Stimulated activated CD8-positive, alpha-beta memory T cell treated with anti-CD3 and anti-CD28 coated beads, Interleukin-7, amount 100 ng/mL, for 48 hours (primary cell): ENCODE data around the gene PSMG1.
A peak's percentile ranks its signal among the peaks of the same experiment; 100 is the strongest.
"Not testable (repeated sequence)": the region's sequence is repeated elsewhere in the genome, so short reads cannot be mapped to it uniquely, and the experiment has no call there.

Source experiments
- DNase-seq, 2 donors: peaks; one replicate each; pipeline ENCODE4 v3.0.0-alpha.2; 2020; ENCODE audit warnings: low read depth in 1 of 2; ENCODE audit errors: extremely low read depth in 1 of 2

The PSMG1 gene

GRCh38 chr21:39183272-39184049, at the start of gene PSMG1:
Gene PSMG1 (minus strand): TSS chr21:39183451. CDS start chr21:39183385, 66 bp downstream.
- DNase-seq = peak; percentile 87 to 93

- DNase-seq = no peak
These were observed 49.6 kb upstream of the PSMG1 start for GRCh38 chr21:39232861-39233291.

DNA sequence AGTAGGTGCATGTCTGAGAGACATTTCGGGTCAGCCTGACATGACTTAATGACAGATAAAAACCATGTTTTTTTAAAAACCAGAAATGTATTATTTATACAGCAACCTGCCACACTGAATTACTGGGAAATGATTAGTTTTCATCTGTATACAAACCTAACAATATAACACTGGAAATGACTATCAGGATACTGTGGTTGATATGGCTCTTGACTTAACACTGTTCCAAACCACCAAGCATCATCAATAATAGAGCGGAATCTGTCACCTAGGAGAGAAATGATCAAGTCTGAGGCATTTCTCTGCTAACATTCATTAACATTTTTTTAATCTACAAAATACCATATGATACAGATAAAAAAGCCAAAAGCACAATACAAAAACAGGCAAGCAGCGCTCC, 41.7 kb upstream of the PSMG1 start:
- no peak for DNase-seq

- no peak for DNase-seq
These were observed 38.8 kb upstream of the PSMG1 start for GRCh38 chr21:39221997-39222486.

GRCh38 chr21:39221282-39221996, 38.2 kb upstream of the PSMG1 start:
- no peak for DNase-seq

- not testable (repeated sequence) for DNase-seq
These were observed 37.6 kb upstream of the PSMG1 start for GRCh38 chr21:39220875-39221274.

DNA sequence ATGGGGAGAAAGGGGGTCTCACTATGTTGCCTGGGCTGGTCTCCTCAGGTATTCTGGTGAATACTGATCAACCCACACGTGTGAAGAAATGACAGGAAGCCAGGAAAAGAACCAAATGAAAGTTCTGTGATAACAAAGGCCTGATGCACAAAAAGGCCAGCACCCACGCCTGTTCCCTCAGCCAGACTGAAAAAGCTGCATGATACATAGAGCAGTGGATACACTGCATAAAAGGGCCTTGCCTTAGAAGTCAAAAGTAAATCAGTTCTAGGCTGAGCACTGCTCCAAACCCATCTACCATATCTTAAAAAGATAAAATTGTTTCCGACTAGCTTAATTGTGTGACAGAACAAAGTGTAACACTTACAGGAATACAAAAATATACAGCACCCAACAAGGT, 36.9 kb upstream of the PSMG1 start:
- DNase-seq = no peak

DNA sequence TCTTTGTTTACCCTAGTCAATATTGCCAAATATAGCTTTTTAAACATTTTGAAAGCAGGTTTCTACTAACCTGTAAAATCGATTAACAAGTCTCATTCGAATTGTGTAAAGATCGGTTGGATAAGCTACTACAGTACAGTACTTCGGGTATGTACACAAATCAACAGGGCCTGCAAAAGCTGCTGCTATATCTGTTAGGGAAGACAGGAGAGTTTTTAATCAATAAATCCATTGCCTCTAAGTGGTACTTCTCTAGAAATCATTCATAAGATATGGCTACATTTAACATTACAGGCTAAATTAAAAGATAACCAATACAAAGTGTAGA, 34.8 kb upstream of the PSMG1 start:
- no peak for DNase-seq

GRCh38 chr21:39217356-39218081, 34.3 kb upstream of the PSMG1 start:
- DNase-seq = no peak

DNA sequence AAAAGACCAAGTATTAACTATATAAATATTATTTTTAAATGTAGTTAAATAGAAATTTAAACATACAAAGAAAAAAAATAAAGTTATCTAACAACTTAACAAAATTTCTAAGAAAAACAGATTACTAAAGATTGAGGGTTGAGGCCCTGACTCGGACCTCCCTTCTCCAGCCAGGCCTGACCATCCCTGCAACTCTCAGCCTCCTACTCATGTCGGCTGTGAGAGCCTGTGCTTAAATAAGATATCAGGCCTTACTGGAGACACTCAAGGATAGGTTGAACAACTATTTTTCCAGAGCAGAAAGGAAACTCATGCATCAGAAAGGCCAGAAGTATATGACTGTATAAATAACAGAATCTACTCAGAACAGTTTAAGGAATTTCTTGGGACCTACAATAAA, 33.0 kb upstream of the PSMG1 start:
- no peak for DNase-seq

- DNase-seq = no peak
These were observed 31.8 kb upstream of the PSMG1 start for GRCh38 chr21:39215078-39215477.

DNA sequence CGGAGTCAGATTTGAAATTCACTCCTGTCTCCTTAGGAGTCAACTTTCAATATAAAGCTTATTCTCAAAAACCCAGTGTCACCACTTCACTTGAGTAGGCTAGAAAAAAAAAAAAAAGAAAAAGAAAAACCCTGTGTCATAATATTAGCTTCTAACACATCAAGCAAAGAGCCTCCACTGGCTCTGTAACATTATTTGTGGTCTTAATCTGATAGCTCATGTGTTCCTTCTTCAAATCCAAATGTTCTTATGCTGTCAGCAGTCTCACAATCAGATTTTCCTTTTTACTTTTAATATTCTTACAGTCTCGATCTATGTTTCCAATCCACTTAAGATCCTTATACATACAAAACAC, 26.1 kb upstream of the PSMG1 start:
- DNase-seq = no peak

DNA sequence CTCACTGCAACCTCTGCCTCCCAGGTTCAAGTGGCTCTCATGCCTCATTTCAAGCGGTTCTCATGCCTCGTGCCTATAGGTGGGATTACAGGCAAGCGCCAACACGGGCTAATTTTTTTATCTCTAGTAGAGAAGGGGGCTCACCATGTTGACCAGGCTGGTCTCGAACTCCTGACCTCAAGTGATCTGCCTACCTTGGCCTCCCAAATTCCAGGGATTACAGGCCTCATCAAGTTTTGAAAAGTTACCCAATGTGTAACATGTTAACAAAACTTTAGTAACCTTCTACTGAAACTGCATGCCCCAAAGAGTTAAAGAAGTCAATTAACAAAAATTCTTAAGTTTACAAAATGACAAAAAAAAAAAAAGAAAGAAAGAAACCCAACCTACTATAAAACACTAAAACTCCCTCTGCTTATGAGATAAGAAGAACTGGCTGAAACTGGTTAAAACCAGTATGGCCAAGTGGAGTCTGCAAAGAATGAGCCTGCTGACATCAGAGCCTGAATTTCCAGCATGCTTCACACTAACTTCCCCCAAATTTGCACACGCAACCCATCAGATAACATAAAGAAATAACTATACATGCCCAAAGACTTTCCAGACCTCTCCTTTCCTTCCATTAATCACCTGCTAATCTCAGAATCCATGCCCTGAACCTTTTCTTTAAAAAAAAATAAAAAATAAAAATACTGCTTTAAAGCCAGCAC, 25.5 kb upstream of the PSMG1 start:
- no peak for DNase-seq

DNA sequence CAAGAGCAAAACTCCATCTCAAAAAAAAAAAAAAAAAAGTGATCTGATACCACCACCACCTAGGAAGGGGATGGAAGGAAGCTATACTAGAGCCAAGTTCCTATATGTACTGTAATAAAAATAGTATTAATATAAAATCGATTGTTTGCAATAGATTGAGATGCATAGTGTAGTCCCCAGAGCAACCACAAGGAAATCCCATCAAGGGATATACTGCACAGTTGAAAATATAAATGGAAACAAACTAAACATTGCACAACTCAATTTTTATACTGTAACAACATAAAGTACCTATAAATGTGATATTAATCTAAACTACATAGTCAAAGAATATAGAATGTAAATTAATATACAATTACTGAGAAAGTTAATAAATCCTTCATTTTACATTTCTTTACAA, 20.9 kb upstream of the PSMG1 start:
- DNase-seq = no peak

- no peak for DNase-seq
These were observed 15.5 kb upstream of the PSMG1 start for GRCh38 chr21:39198800-39199199.

- DNase-seq = no peak
These were observed 14.4 kb upstream of the PSMG1 start for GRCh38 chr21:39197448-39198233.

- DNase-seq = no peak
These were observed 13.6 kb upstream of the PSMG1 start for GRCh38 chr21:39196838-39197237.

GRCh38 chr21:39196310-39196709, 13.1 kb upstream of the PSMG1 start:
- no peak for DNase-seq

DNA sequence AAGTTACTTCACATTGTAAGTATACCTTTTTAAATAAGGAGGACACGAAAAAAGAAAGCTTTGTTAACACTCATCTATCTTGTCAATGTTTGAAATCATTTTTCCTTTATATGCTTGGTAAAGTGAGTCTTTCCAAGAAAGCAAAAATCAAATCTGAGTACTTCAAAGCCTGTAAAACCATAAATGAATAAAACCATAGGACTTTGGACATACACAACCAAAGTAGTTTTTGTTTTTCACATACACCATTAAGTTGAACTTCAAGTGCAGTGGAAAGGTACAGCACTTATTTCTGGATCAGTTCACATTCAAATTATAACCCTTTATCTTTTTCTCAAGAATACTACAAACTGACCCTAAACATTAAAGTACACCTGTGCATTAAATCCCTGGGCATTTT, 10.1 kb upstream of the PSMG1 start:
- DNase-seq = no peak

DNA sequence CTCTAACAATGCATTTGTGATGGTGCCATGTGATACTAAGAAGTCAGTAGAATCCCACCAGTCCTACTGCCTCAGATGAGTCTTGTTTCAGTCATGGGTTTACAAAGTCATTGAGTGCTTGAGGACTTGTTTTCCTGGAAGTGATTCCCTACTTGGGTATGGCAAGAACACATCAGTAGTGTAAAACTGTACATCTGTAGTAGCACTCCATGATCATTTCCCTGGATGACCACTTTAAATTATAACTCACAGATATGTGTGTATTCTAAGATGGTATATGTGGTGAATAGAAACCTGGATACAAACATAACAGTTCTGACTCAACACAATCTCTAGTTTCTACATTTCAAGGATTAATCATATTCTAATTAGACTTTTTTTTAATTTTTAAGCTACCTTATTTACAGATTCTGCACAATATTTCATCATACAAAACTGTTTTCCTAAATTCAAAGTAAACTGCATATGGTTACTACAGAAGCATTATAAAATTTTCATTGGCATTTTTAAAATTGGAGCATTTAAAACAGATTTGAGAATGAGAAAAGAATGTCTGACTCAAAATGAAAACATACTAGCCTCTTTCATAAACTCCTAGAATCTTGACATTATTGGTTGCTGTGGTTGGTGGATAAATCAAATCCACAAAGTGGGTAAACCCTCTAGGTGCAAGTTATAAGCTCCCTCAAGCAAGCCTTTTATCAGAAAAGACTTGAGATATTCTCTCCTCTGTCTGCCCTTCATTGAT, 6.8 kb upstream of the PSMG1 start:
- no peak for DNase-seq
